Activated CD8-positive, alpha-beta memory T cell treated with anti-CD3 and anti-CD28 coated beads for 1 hour (primary cell): ENCODE results near the gene G6PD.
"Not testable (repeated sequence)": the region's sequence is repeated elsewhere in the genome, so short reads cannot be mapped to it uniquely, and the experiment has no call there.

Source experiments
- DNase-seq, 2 donors: peaks; one replicate each; pipeline ENCODE4 v3.0.0-alpha.2; 2020; ENCODE audit warnings: low read depth in 1 of 2; ENCODE audit errors: extremely low read depth in 1 of 2

G6PD gene

DNA sequence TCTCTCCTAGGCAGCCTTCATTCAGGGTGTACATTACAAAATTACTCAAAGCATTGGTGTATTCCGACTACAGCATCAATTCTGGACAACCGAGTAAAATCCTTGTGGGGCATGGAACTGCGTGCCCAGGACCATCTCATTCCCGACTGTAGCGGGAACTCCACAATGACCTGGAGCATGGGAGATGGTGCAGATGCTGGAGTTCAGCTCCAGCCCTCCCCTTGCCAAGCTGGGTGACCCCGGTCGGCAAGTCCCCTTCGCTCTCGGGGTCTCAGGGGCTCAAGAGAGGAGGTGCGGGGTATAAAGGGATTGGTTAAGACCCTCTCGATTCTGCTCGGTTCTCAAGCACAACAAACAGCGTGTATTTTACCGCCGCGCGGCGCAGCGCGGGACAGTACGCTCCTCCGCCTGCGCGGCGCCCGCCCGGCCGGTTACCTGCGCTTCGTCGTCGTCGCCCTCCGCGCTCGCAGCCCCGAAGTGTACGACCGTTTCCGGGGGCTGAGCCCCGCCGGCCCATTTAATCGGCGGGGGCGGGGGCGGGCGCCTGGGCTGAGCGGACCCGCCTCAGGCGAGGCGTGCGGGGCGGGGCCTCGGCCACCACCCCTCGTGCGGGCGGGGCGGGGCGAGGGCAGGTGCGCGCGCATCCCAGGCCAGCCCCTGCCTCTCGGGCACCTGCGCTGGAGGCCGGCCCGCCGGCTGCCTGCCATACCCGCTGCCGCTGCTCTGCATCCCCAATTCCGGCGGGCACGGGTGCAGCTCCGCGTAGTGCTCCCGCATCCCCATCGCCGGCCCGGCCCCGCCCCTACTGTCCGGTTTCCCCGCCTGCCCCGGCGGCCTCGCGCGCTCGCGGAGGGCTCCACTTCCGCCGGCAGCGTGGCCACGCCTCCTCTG is at the start of gene G6PD:
TSS of gene G6PD (minus strand) at position 493 of the 891 bp plus-strand sequence. CDS start 691 bp downstream, outside the sequence.
- DNase-seq, result peak in 1 of 2 donors; percentile 74

DNA sequence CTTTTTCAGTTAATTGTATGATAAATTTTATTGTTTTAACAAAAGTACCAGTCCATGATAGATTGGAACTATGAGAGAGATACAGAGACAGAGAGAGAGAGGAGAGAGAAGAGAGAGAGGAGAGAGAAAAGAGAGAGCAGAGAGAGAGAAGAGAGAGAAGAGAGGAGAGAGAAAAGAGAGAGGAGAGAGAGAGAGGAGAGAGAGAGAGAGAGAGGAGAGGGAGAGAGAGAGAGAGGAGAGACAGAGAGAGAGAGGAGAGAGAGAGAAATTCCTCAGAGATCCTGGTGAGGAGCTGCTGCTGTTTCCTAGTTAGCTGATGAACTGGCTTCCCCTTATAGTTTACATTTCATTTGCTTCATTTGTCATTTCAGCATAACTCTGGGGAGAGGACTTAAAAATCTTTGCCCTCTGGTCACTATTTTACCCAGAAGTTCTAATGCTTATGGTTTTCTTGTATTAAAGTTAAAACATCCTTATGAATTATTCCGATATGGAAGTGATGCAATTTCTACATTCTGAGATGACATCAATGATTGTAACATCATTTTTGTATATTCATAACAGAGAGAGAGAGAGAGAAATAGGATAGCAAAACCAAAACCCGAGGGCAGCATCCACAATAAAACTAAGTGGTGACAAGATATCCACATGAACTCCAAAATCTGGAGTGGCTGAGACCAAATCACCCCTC is 49.1 kb upstream of the G6PD start:
- no peak for DNase-seq

DNA sequence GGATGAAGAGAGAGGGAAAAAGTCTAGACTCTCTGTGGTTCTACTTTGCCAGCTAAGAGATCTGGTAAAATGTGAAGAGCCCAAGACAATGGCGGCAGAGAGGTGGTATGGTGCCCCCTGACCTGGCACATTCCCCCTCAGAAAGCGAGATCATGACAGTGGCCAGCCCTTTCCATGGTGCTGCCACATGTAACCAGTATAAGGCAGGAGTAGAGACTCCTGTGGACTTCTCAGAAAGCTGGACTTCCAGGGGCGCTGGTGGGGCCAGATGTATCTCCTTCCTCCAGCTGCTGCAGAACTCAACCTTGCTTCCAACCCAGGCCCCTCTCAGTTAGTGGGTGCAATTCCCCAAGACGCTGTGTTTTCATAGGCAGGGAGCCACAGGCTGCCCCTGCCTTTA is 47.8 kb upstream of the G6PD start:
- no peak for DNase-seq

DNA sequence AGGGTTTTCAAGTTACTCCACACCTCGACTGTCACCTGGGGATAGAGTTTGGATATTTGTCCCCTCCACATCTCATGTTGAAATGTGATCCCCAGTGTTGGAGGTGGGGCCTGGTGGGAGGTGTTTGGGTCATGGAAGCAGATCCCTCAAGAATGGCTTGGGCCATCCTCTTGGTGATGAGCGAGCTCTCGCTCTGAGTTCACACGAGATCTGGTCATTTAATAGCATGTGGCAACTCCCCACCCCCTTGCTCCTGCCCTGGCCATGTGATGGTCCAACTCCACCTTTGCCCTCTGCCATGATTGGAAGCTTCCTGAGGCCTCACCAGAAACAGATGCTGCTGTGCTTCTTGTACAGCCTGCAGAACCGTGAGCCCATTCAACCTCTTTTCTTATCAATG is 46.6 kb upstream of the G6PD start:
- DNase-seq, result no peak

DNA sequence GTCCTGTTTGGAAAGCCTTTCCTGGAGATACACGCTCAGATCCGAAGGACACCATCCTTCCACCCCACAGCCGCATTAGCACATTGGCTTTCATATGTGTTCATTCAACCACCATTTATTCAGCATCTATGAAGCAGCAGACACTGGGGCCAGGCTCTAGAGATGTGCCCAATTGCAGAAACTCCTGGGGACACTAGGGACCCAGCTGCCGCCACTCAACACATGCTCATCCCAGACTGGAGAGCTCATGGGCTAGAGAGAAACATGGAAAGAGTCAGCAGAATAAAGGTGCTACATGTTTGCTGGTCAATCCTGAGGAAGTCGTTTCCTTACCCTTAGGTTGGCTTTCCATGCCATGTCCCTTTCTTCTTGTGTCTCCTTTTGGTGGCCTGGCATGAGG is 45.9 kb upstream of the G6PD start:
- no peak for DNase-seq

DNA sequence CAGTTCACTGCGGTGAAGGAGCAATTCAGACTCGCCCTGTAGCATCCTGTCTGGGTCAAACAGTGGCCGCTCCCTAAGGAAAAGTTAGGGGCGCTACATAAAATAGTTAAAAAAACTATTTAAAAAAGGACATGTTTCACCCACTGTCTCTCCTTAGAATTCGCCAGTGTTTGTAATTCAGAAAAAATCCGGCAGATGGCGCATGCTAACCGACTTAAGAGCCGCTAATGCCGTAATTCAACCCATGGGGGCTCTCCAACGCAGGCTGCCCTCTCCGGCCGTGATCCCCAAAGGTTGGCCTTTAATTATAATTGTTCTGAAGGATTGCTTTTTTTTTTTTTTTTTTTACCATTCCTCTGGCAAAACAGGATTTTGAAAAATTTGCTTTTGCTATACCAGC is 43.8 kb upstream of the G6PD start:
- DNase-seq, result not testable (repeated sequence)

DNA sequence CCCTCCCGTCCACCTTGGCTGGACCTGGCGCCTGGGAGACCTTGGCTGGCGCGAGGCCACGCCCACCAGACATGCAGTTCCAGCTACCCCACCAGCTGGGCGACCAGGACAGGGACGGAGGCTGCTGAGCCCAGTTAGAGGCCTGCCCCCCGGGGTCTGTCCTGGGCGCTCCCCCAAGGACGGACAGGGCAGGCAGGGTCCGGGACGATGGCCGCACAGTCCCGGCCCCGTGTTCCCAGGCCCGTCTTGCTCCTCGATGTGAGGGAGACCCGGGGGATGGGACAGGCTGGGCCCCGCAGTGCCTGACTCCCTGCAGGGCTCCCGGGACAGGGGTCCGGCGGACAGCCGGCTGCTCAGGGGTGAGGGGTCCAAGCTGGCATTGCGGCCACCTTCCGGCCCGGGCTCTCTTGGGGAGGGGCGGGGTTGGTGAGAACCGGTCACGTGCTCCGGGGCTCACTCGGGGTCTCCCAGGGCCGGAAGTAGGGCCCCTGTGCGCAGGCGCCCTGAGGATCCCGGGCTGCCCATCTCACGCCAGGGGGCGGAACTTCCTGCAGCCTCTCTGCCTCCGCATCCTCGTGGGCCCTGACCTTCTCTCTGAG is 38.0 kb upstream of the G6PD start, which contains the start of gene CTAG1A:
TSS of gene CTAG1A (plus strand) at position 549 of the 599 bp plus-strand sequence. CDS start 74 bp downstream, outside the sequence.
- DNase-seq, result not testable (repeated sequence)

DNA sequence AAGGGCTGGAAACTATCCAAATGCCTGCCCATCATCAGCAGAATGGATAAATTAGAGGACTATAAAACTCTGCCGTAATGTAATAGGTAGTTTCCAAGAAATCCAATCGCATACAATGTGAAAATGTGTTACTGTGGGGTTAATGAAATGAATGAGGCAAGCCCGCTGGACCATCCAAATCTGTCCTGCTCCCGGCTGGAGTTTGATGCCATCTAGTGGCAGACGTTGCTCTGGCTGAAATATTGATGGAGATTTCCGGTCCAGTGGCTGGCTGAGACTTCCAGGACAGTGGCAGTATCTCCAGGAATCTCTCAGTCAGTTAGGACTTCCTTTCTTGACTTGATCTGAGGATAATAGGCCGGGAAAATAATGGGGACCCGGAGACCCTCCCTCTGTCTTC is 36.3 kb upstream of the G6PD start:
- not testable (repeated sequence) for DNase-seq

DNA sequence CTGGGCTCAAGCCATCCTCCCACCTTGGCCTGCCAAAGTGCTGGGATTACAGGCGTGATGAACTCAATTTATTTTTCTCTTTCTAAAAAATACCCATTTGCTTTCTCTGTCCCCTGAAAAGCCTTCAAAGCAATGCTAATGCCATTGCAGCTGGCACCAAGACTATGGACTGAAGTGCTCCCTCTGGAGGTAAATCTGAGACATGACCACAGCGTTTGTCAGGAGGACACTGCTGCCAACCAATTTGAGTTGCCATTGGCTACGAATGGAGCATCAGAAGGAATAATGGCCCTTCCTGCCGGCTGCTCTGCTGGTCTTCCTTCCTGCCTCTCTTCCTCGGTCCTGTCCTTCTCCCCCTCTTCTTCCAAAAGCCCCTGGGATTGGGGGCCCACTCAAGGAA is 28.4 kb upstream of the G6PD start:
- not testable (repeated sequence) for DNase-seq

DNA sequence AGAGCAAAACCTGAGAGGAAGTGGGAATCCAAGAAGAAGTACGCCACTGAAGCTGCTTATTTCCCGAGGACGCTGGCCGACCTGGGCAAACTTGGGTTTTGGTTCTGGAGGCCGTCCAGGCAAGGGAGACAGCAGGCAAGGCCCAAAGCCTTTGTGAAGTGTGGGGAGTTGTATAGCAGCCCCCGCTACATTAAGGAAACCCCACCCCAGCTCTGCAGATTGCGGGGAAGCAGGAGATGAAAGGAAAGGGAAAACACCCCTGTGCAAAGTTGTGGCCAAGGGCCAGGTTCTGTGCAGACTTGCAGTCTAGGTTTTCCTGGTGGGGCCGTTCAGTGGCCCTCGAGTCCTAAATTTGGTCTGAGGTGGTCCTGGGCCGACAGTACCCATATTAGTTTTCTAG is 26.4 kb upstream of the G6PD start:
- DNase-seq, result not testable (repeated sequence)

DNA sequence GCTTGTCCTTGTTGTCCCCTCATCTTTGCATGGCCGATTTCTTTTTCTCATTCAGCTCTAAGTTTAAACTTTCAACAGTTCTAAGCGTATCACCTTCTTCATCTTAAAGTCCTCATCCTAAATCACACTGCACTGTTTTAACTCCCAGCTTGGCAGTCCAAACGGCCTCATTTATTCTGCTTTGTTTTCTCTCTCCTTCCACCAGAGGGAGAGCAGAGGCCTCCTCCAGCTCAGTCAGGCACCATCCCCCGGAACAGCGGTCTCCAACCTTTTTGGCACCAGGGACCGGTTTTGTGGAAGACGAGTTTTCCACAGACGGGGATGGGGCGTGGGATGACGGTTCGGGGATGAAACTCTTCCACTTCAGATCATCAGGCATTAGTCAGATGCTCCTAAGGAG is 23.7 kb upstream of the G6PD start:
- DNase-seq, result not testable (repeated sequence)

DNA sequence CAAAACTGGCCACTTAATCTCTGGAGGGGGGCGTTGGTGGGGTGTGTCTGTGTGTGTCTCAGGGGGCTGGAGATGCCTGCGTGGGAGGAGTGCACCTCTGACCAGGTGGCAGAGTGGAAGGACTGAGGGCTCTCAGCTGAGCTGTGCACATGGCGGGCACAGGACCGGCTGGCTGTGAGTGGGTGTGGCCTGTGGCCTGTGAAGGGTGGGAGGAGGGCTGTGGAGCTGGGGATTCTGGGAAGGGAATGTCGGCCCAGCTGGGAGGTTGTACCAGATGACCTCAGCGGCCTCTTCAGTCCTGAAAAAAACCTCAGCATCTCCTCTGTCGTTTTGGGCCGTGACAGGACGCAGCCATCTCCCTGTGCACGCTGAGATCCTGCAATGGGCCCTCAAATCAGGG is 15.6 kb upstream of the G6PD start:
- DNase-seq, result not testable (repeated sequence)

DNA sequence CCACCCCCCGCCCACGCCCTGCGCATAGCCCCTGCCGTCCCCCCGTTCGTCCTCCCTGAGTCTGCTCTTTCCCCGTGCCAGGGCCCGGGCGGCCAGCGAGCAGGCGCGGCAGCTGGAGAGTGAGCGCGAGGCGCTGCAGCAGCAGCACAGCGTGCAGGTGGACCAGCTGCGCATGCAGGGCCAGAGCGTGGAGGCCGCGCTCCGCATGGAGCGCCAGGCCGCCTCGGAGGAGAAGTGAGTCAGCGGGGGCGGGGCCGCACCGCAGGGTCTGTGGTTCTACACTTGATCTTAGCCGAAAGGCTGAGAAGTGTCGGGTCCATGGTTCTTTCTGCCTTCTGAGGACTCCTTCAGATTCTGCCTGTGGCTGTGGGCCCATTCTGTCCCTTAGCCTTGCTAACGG is 13.7 kb upstream of the G6PD start:
- DNase-seq, result not testable (repeated sequence)

DNA sequence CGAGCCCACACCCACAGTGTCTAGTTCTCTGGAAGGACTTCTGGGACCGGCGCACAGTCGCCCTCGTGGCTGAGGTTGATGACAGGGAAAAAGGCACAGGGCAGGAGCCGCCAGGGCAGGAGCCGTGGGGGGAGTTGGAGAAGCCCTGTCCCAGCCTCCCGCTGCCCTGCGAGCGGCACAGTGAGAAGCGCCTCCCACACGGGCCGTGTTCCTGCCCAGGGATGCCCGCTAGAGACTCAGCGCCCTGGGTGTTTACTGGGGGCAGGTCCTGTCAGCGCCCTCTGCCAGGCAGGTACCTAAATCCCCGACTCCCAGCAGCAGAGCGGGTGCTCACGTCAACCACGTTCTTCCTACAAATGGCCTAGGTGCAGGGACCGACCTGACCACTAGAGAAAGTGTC is 12.2 kb upstream of the G6PD start:
- DNase-seq, result not testable (repeated sequence)

DNA sequence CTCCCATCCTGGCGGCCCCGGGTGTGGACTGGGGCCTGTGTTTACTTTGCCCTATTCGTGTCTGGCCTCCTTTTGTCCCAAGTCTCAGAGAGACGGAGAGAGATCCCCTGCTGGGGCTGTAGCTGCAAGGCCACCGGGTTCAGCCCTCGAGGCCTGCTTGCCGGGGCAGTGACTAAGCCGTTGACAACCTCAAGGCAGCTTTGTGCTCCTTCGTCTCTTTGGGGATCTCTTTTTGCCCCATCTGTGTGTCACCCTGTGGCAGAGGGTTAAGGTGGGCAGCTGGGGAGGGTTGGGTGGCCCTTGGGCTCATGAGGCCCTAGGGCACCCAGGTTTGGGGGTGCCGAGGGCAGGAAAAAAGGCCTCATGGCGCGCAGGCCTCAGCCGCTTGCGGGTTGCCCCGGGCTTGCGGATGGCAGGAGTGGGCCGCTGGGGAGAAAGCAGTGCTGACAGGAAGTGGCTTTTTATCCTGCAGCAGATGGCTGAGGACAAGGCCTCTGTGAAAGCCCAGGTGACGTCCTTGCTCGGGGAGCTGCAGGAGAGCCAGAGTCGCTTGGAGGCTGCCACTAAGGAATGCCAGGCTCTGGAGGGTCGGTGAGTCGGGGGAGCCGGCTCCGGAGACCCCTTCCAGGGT is 11.5 kb upstream of the G6PD start:
- DNase-seq, result not testable (repeated sequence)

DNA sequence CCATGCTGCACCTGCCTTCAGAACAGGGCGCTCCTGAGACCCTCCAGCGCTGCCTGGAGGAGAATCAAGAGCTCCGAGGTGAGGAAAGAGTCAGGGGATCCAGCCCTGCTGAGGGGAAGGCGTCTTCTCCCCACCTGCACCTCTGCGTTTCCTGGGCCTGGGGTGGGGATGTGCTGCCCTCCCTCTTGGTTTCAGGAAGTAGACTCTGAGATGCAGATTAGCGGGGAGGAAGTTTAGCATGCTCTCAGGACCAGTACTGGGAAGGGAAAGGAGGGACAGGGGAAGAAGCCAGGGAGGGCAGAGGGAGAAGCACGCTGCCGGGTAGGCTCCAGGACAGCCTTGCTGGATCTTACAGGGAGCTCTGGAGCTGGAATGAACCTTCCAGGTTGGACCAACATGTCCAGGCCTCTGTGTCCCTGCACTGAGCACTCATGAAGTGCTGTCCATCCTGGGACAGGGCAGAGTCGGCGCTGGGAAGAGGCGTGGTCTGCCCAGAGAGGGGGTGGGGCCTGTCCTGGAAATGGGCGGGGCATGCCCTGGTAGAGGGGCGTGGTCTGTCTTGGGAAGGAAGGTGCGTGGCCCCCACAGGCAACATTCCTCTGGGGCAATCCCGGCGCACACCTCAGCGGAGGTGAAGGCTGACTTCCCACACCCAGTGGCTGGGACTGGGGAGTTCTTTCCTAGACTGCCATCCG is 5.6 kb upstream of the G6PD start:
- DNase-seq, result not testable (repeated sequence)

DNA sequence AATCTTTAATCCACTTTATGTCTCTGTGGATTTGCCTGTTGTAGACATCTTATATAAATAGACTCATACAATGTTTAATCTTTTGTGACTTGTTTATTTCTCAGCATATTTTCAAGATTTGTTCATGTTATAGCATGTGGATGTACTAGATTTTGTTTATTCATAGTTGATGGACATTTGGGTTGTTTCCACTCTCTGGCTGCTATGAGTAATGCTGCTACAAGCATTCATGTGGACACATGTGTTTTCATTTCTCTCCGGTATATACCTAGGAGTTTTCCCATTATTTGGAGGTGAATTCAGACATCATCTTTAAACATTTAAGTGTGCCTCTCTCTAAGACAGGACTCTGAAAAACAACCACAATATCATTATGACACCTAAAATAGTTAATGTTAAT is 3.1 kb upstream of the G6PD start:
- DNase-seq, result no peak

DNA sequence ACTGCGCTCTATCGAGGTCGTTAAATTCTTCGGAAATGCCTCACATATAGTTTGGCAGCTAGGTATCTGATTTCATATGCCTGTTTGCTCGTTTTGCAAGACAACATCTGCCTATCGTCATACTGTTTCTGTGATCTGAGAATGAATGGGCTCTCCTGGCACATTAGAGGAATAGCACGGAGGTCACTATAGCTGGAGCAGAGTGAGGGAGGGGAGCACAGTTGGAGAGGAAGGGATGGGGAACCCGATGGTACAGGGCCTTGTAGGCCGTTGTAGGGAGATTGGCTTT is 1.3 kb upstream of the G6PD start:
- DNase-seq, result no peak

DNA sequence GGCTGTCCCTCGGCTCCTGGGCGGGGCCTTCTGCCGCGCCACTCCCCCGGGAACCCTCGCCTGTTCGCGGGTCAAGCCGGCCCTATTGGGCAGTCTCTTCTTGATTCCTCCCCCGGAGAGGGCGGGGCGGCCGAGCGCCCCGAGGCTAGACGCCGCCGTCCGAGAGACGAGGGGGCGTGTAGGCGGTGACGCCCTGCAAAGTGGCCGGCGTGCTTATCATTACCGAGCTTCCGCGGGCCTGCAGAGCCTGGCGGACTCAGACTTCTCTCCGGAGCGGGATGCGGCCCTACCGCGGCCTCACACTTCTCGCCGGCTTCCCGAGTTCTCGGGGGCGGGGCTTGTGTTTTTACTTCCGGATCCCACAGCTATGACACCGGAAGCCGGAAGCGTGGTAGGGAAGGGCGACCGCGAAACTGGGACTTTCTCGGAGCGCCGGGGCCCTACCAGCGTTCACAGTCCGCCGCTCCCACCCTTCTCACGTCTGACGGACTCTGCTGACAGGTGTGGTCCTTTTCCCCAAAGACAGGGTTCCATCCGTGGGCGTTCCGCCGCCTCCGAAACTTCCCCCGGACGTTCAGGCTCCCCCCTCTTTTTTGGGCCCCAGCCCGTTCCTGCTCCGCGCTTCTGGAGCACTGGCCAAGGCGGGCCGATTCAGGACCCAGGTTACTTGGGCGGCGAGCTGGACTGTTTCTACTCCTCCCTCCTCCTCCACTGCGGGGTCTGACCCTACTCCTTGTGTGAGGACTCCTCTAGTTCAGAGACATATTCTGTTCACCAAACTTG is 790 bp upstream of the G6PD start, which contains the start of gene IKBKG:
TSS of gene IKBKG (plus strand) at position 376 of the 783 bp plus-strand sequence. CDS start 4,383 bp downstream, outside the sequence.
- DNase-seq, result peak; percentile 64 to 72
